Loucy (cell line): Measurements from ENCODE around the gene ABCC4.

Experiments used
- H2AFZ ChIP-seq: fragments of 200-600 bp; sonication (generic); 2 replicates; pipeline ENCODE4 v1.6.0; 2016; ENCODE audit warnings: antibody characterized with exemption, mild to moderate bottlenecking, low read length, moderate library complexity
- H3F3A ChIP-seq: fragments of 200-600 bp; 2 replicates; pipeline ENCODE4 v1.6.0; 2016; ENCODE audit warnings: antibody characterized with exemption, low read depth, mild to moderate bottlenecking
- H3K27me3 ChIP-seq: fragments of 200-600 bp; sonication (generic); 2 replicates; pipeline ENCODE4 v1.6.1; 2014; ENCODE audit warnings: low read length, mild to moderate bottlenecking; ENCODE audit not compliant: insufficient read depth, poor library complexity, severe bottlenecking
- H3K36me3 ChIP-seq: fragments of 200-600 bp; sonication (generic); 2 replicates; pipeline ENCODE4 v1.6.1; 2016; ENCODE audit warnings: low read length; ENCODE audit not compliant: insufficient read depth
- H3K4me1 ChIP-seq: fragments of 200-600 bp; sonication (generic); 2 replicates; pipeline ENCODE4 v1.5.1; 2014; ENCODE audit warnings: low read length, mild to moderate bottlenecking; ENCODE audit not compliant: insufficient read depth, poor library complexity, severe bottlenecking
- H3K4me2 ChIP-seq: fragments of 200-600 bp; sonication (generic); 2 replicates; pipeline ENCODE4 v1.6.0; 2014; ENCODE audit warnings: antibody characterized with exemption, low read length, low read depth, mild to moderate bottlenecking; ENCODE audit not compliant: poor library complexity, severe bottlenecking
- H3K4me3 ChIP-seq: fragments of 200-600 bp; sonication (generic); 2 replicates; pipeline ENCODE4 v1.5.1; 2014; ENCODE audit warnings: low read length, mild to moderate bottlenecking, mixed read lengths; ENCODE audit not compliant: poor library complexity, severe bottlenecking
- H3K79me2 ChIP-seq: fragments of 200-600 bp; sonication (generic); 2 replicates; pipeline ENCODE4 v1.6.1; 2014; ENCODE audit warnings: low read length; ENCODE audit not compliant: insufficient read depth
- H3K9ac ChIP-seq: fragments of 200-600 bp; sonication (generic); 2 replicates; pipeline ENCODE4 v1.6.0; 2014; ENCODE audit warnings: mild to moderate bottlenecking, low read depth, low read length, moderate library complexity; ENCODE audit not compliant: poor library complexity, severe bottlenecking
- H3K9me2 ChIP-seq: fragments of 200-600 bp; sonication (generic); replicated peaks from 2 replicates; pipeline ENCODE4 v1.6.1; 2016; ENCODE audit warnings: low read depth, low read length, mixed read lengths
- H3K9me3 ChIP-seq: fragments of 200-600 bp; sonication (generic); 2 replicates; pipeline ENCODE4 v1.6.1; 2014; ENCODE audit warnings: mild to moderate bottlenecking, antibody characterized with exemption, low read length, low read depth; ENCODE audit not compliant: insufficient read depth
- H4K20me1 ChIP-seq: fragments of 200-600 bp; sonication (generic); 2 replicates; pipeline ENCODE4 v1.6.0; 2014; ENCODE audit warnings: antibody characterized with exemption, low read length, mild to moderate bottlenecking; ENCODE audit not compliant: insufficient read depth, poor library complexity, severe bottlenecking
- CTCF ChIP-seq: fragments of 200-600 bp; sonication (generic); conservative IDR thresholded peaks from 2 replicates; pipeline ENCODE4 v1.5.1; 2014; ENCODE audit warnings: mild to moderate bottlenecking, antibody characterized with exemption, low read length
- EZH2phosphoT487 ChIP-seq: fragments of 200-600 bp; IDR thresholded peaks from 2 replicates; pipeline ENCODE4 v1.6.1; 2018; ENCODE audit warnings: antibody characterized with exemption, mild to moderate bottlenecking, moderate library complexity, borderline replicate concordance

Gene ABCC4

GRCh38 chr13:95120650-95121049 is 180.6 kb downstream of the ABCC4 start:
- Histone ChIP-seq H3K27me3 (no peaks in the 10 kb centered on the region), H3K4me1 (no peaks in the 10 kb centered on the region), H3K9me3 (no peaks in the 10 kb centered on the region), H3K79me2 (no peaks in the 10 kb centered on the region), H4K20me1 (no peaks in the 10 kb centered on the region), H3K9me2 (no peaks in the 10 kb centered on the region), H3K9ac (no peak overlapping the region), H3K36me3 (no peaks in the 10 kb centered on the region), H3K4me2 (no peak overlapping the region), H3K4me3 (no peak overlapping the region), H2AFZ (no peak overlapping the region), H3F3A (no peaks in the 10 kb centered on the region)
- no peak for TF ChIP-seq CTCF

DNA sequence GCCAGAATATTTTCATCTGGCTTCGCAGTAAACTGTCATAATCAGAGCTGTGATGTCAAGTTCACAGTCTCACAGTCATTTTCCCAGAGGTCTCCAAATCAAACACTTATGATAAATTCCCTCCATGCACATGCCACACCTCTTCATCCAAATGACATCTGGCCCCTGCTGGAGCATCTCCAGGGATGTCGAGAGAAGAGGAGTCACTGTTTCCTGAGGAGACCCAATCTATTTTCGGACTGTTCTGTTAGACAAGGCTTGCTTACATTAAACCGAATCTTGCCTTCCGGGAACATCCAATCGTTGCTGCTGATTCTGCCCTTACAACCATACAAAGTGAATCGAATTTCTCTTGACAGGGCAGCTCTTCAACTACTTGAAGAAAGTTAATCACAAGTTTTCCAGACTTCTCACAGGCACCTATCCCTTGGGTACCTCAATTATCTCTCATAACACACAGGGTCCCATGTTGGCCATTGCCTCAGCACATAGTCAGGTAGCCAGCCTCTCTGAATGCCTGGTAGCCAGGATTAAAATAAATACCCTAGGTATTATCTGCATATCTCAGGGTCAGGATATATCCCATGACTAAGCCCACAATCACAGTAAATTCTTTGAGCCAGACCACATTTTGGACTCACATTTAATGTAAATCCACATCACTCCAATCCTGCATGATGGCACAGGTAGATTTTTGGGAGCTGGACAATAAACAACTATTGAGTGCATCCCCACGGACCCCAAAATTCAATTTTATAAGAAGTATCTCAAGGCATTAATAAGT is 182.5 kb downstream of the ABCC4 start:
- no peaks in the 10 kb centered on the region for H4K20me1 ChIP-seq
- no peaks in the 10 kb centered on the region for H3F3A ChIP-seq
- H3K4me1 ChIP-seq = no peaks in the 10 kb centered on the region
- no peak overlapping the region for H3K9ac ChIP-seq
- no peak overlapping the region for H2AFZ ChIP-seq
- H3K79me2 ChIP-seq = no peaks in the 10 kb centered on the region
- H3K4me3 ChIP-seq = no peak overlapping the region
- H3K9me2 ChIP-seq = no peaks in the 10 kb centered on the region
- no peak for TF ChIP-seq CTCF
- TF ChIP-seq EZH2phosphoT487 = no peak
- no peaks in the 10 kb centered on the region for H3K9me3 ChIP-seq
- no peaks in the 10 kb centered on the region for H3K36me3 ChIP-seq
- H3K27me3 ChIP-seq = no peaks in the 10 kb centered on the region
- H3K4me2 ChIP-seq = no peak overlapping the region

DNA sequence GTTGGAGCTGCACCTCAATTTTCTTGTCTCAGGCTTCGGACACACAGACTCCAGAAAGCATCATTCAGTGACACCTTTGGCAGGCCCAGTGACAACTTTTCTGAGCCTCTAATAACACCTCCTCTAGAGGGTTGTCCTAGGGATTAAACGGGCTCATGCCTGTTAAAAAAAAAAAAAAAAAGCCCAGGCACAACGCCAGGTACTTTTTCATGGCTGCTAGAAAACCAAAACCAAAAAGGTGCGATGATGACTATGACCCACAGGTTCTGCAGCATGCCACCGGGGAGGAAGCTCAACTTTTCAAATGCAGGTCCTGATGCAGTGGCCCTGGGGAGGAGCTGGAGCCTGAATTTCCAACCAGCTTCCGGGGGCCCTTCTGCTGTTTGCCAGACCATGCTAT is 184.2 kb downstream of the ABCC4 start:
- Histone ChIP-seq H3K79me2 (no peaks in the 10 kb centered on the region), H3K9me3 (no peaks in the 10 kb centered on the region), H3K4me3 (no peak overlapping the region), H3K4me2 (no peak overlapping the region), H3K36me3 (no peaks in the 10 kb centered on the region), H4K20me1 (no peaks in the 10 kb centered on the region), H3K9ac (no peak overlapping the region), H3K4me1 (peaks cover 2% of the 10 kb centered on the region), H3F3A (no peaks in the 10 kb centered on the region), H3K27me3 (no peaks in the 10 kb centered on the region), H2AFZ (no peak overlapping the region), H3K9me2 (no peaks in the 10 kb centered on the region)
- TF ChIP-seq EZH2phosphoT487 (no peak), CTCF (no peak)
